Stimulated activated CD8-positive, alpha-beta memory T cell treated with anti-CD3 and anti-CD28 coated beads, Interleukin-7, amount 100 ng/mL, for 4 hours (primary cell): ENCODE measurements around the gene SLC41A2.
"Not testable (repeated sequence)": the region's sequence is repeated elsewhere in the genome, so short reads cannot be mapped to it uniquely, and the experiment has no call there.

Experiments used
- DNase-seq, 2 donors: peaks; one replicate each; pipeline ENCODE4 v3.0.0-alpha.2; 2020; ENCODE audit warnings: low read depth in 2 of 2

The SLC41A2 gene, protein sequence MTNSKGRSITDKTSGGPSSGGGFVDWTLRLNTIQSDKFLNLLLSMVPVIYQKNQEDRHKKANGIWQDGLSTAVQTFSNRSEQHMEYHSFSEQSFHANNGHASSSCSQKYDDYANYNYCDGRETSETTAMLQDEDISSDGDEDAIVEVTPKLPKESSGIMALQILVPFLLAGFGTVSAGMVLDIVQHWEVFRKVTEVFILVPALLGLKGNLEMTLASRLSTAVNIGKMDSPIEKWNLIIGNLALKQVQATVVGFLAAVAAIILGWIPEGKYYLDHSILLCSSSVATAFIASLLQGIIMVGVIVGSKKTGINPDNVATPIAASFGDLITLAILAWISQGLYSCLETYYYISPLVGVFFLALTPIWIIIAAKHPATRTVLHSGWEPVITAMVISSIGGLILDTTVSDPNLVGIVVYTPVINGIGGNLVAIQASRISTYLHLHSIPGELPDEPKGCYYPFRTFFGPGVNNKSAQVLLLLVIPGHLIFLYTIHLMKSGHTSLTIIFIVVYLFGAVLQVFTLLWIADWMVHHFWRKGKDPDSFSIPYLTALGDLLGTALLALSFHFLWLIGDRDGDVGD

DNA sequence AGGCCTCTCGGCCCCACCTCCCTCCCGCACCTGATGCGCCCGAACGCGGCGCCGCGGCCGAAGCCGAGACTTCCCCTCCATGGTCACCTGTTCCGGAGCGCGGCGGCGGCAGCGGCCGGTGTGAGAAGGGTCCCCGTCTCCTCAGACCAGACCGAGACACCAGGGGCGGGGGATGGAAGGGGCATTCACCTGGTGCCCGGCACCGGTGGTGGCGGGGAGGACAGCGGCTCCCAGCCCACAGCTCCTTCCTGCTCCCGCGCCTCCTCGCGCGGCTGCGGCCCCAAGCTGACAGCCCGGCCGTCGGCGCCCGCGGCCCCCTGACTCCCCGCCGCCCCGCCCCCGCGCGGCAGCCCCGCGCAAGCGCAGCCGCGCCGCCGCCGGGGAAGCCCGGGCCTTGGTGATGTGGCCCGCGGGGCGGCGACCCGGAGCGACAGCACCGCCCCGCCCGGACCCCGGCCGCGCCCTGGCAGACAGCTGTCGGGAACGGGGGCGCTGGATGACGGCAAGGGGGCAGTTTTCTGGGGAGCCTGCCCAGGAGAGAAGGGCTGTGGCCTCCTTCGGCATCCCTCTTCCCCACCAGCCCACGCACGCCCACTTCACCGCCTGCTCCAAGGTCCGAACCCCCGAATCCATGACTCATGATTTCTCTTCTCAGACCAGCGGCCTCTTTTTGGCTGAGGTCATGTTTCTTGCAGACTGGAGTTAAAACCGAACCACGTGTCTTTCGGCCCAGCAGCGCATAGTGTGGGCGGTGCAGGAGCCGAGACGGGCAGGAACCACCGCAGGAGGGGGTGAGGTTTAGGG, at the start of gene SLC41A2:
TSS of gene SLC41A2 (minus strand) at position 290 of the 804 bp plus-strand sequence. CDS start 29,763 bp downstream, outside the sequence.
- peak; percentile 78 to 84 for DNase-seq

DNA sequence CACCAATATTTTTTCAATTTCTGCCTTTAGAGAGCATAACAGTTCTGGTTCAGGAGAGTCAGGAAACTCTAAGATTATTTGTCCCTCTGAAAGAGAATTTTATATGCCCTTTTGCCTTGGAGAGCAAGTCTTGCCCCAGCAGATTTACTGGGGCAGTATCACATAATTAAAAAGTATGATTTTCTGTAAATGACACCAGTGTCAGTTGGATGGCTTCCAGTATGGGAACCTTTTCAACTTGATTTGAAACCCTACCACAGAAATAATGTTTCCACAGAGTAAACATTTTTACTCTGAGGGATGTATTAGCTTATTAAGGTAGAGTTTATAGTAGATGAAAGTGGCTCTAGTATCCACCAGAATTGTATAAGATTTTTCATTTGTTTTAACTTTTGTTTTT, 43.4 kb upstream of the SLC41A2 start:
- no peak for DNase-seq

DNA sequence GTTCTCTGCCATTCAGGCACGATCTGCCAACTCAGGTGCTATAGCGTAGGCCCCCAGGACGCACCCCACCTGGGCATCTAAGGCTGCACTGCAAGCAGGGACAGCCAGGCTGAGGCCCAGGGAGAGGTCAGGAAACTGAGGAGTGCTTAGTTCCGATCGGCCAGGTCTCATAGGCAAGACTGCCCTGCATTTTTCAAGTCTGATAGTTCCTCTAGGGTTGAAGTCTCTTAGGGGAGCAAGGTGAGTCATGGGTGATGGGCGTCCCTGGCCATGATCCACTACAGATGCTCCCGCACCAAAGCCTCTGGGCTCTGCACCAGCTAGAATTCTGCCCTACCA, 41.2 kb upstream of the SLC41A2 start:
- no peak for DNase-seq

DNA sequence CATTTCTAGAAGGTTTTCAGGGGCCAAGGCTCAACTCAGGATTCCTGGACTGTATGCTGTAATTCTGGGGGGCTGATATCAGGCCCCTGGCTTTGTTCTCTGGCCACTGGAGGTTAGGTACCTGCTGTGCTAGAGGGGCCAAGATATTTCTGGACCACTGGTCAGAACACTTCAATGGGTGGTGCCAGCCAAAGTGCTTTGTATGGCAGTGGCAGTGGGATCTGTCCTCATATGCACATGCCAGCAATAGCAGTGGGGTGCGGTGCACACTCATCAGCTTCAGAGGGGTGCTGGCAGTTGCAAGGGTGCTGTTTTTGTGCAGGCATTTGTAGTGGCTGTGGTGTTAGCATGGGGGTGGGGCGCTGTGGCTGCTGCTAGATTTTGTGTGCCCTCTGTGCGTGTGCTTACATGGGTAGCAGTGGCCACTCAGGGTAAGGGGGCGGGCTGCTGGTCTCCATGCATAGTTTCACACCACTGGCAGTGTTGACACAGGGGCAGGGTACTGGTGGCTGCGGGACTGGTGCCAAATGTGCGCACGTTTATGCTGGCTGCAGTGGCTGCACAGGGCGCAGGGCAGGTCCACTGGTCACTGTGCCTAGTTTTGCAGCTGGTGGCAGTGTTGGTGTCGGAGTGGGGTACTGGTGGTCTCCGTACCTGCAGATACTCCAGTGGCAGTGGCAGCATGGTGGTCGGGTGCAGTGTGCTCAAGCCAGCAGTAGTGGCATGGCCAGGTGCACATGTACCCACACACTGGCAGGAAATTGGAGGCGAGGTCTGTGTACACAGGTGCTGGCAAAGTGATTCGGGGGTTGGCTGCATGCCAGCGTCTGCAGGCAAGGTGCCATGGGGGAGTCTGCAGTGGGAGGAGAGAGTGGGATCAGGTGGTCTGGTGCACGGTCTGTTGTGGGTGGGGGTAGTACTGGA, 40.6 kb upstream of the SLC41A2 start:
- DNase-seq = no peak

DNA sequence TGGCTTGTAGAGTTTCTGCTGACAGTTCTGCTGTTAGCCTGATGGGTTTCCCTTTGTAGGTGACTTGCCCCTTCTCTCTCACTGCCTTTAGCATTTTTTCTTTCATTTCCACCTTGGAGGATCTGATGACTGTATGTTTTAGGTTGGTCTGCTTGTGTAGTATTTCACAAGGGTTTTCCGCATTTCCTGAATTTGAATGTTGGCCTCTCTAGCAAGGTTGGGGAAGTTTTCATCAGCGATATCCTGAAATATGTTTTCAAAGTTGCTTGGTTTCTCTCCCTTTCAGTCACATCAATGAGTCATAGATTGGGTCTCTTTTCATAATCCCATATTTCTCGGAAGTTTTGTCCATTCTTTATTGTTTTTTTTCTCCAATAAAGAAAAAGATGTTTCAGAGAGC, 39.5 kb upstream of the SLC41A2 start:
- DNase-seq = no peak

DNA sequence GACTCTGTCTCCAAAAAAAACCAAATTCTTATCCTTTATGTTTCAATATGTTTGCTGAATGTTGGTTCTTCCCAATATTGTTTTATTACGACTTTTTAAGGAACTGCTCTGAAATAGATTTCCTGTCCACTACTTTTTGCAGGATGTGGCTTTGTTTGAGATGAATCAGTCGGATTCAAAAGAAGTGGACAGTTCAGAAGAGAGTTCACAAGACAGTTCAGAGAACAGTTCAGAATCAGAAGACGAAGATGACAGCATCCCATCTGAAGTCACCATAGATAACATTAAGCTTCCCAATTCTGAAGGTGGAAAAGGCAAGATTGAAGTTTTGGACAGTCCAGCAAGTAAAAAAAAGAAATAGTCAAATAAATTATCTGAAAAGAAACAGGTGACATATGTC, 36.2 kb upstream of the SLC41A2 start:
- DNase-seq = no peak

DNA sequence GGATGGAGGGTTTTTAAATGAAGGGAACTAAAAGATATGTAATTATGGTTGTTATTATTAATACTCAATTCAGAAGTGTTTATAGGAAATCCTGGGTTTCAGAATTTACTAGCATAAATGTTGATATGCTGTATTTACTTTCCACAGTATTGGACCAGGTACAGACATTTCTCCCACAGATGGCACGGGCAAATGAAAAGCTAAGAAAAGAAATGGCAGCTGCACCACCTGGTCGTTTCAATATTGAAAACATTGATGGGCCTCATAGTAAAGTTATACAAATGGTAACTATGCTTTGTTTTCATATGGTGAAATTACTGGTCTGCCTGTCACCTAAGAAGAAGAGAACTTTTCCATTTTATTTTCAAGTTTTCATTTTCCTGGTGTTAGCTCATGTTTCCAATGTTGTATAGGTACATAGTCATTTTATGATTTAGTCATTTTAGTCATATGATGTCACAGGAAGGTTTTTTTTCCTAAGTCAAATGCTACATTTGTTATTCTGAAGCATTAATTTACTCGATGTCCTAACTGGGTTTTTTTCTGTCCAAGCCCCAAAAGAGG, 33.6 kb upstream of the SLC41A2 start:
- no peak for DNase-seq

DNA sequence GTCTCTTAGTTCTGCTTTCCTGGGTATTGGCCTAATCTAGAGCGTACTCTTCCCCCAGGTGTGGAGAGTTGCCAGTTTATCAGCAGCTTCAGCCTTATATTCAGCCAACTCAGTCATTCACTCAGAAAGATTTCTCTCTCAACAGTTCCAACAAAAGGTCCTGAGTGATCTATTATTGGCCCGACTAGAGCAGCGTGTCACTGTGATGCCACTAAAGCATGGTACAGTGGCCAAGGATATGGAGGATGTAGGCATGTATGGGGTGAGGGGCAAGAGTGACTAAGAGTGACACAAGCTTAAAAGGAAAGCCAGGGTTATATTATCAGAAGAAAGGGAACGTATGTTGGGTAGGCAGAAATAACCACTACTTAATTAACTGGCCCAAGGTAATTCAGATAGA, 32.9 kb upstream of the SLC41A2 start:
- no peak for DNase-seq

DNA sequence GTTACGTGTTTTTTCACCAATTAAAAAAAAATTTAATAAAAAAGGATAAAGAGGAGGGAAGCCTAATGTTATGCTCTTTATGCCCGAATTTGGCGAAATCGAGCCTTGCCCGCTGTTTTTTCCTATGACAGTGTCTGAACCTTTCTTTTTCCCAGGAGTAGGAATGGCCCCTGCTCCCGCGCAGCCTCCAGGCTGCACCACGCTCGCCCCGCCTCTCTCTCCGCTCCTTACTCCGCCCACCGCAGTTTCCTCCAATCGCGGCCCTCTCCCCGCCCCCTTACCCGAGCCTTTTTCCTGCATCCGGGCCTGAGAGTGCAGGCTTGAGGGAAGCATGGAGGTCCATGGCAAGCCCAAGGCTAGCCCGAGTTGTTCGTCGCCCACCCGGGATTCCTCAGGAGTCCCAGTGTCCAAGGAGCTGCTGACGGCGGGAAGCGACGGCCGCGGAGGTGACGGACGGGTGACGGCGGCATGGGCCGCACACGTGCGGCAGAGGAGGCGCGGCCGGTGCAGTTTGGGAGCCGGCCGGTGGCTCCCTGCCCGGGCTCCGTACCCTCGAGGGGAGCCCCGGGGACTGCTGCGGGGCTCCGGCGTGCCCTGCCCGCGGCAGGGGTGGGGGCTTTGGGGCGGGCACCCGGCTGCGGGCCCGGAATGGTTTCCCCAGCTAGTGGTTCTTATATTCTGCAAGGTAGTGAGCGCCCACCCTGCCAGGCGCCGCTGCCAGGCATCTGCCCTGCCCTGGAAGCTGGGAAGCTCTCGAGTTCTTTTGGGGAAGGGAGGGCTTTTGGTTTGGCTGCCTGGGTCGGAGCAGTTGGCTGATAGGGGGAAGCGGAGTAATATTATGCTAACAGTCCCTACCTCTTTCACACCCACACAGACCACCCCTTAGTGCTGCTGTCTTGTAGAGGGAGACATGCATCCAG, 28.2 kb upstream of the SLC41A2 start, which contains the start of gene NOPCHAP1:
TSS of gene NOPCHAP1 (plus strand) at position 295 of the 920 bp plus-strand sequence. CDS start at position 332, 37 bp downstream.
- peak; percentile 77 to 78 for DNase-seq

DNA sequence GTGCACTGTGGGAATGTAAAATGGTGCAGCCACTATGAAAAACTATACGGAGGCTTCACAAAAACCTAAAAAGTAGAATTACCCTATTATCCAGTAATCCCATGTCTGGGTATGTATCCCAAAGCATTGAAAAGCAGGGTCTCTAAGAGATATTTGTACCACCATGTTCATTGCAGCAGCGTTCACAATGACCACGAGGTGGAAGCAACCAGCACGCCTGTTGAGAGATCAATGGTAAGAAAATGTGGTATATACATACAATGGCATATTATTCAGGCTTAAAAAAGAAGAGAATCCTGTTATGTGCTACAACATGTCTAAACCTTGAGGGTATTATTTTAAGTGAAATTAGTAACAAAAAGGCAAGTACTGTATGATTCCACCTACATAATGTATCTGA, 27.1 kb upstream of the SLC41A2 start:
- no peak for DNase-seq

DNA sequence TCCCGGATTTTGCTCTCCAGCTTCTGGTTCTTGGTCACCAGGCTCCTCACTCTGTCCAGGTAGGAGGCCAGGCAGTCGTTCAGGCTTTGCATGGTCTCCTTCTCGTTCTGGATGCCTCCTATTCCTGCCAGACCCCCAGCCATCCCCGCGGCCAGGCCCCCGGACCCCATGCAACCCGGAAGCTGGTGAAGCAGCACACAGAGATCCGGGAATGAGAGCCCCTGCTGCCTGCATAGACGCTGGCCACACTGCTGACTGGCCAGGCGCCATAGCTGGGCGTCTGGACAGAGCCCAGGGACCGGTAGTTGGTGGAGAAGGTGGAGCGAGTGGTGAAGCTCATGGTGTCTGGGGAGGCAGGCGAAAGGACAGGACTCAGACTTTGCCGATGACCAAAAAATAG, 19.6 kb upstream of the SLC41A2 start:
- DNase-seq = not testable (repeated sequence)

DNA sequence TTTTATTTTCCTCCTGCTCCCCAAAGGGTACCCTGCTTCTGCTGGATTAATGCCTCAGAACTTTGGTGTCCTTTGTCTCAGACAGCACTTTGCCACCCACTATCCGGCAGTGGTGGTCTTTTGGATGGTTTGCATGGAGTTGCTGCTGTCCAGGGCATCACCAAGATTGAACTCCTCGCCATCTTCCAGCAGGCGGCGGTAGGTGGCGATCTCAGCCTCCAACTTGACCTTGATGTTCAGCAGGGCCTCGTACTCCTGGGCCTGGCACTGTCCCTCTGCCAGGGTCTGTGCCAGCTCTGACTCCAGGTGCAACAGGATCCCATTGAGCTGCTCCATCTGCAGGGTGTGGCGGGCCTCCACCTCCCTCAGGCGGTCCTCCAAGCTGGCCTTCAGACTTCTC, 18.6 kb upstream of the SLC41A2 start:
- no peak for DNase-seq

DNA sequence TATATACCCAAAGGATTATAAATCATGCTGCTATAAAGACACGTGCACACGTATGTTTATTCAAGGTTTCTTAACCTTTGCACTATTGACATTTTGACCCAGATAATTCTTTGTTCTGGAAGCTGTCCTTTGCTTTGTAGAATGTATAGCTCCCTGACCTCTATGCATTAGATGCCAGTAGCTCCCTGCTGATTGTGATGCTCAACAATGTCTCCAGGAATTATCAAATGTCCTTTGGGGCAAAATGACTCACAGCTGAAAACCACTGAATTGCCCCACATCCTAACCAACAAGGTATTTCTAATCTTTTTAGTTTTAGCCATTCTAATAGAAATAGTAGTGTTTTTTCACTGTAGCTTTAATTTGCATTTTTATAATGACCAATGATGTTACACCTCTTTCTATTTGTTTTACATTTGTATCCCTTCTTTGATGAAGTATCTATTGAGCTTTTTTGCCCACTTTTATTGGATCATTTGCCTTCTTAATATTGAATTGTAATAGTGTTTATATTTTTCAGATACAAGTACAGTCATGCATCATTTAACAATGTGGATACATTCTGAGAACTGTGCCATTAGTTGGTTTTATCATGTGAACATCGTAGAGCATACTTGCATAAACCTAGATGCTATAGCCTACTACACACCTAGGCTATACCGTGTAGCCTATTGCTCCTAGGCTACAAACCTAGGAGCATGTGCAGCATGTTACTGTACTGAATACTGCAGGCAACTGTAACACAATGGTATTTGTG, 17.7 kb upstream of the SLC41A2 start:
- no peak for DNase-seq

DNA sequence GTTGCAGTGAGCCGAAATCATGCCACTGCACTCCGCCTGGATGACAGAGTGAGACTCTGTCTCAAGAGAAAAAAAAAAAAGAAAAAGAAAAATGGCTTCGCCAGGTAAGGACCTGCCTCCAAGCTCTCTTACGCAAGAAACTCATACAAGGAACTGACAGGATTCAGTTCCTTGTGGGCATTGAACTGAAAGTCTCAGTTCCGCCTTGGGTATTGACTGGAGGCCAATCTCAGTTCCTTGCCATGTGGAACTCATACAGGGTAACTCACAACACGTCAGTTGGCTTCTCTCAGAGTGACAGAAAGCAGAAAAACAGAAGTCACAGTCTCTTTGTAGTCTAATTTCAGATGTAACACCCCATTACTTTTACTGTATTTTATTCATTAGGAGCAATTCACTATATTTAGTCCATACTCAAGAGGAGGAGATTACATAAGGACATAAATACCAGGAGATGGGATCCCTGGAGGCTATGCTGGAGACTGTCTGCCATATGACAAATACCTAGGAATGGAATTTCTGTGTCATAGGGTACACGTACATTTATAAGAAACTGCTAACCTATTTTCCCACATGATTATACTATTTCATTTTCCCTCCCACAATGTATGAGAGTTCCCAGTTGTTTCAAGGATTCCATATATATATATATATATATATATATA, 16.7 kb upstream of the SLC41A2 start:
- DNase-seq = no peak

DNA sequence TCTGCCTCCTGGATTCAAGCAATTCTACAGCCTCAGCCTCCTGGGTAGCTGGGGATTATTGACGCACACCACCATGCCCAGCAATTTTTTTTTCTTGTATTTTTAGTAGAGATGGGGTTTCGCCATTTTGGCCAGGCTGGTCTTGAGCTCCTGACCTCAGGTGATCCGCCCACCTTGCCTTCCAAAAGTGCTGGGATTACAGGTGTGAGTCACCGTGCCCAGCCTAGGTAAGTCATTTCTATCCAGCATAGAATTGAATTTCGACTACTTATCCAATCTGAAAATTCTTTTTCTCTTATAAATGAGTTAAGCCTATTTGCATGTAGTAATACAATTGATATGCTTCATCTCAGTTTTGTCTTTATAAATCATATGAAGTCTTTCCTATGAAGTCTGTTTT, 15.2 kb upstream of the SLC41A2 start:
- DNase-seq = no peak

DNA sequence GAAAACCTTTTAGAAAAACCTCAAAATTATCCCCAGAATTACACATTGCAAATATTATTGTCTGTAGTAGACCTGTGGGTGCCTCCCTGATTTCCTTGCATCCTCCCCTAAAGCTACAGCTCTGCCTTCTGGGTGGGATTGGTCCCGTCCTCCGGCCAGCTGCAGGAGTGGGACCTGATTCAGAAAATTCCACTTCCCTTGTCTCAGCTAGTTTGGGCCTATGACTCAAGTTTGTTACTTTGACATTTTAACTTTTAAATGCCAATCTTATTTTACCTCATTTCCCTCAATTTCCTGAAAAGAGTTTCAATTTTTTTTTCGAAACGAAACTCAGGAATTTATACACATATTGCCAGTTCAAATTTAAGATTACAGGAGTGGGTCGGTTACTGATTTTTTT, 13.2 kb upstream of the SLC41A2 start:
- no peak for DNase-seq

DNA sequence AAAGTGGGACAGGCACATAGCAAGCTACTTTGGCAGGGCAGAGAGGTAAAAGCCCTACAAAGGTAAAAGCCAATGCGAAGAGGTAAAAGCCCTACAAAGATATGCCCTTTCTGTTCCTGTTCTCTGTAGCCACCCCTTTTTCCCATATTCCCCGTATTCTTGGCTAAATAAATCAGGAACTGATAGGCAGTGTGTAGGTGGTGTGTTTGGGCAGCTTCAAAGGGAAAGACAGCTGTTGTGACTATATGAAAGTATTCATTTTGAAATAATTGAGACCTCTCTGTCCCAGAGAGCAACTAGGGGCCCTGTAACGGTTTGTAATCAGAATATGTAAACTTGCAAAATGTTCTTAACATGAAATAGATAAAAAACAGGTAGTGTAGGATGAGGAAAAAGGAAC, 11.3 kb upstream of the SLC41A2 start:
- DNase-seq = no peak

DNA sequence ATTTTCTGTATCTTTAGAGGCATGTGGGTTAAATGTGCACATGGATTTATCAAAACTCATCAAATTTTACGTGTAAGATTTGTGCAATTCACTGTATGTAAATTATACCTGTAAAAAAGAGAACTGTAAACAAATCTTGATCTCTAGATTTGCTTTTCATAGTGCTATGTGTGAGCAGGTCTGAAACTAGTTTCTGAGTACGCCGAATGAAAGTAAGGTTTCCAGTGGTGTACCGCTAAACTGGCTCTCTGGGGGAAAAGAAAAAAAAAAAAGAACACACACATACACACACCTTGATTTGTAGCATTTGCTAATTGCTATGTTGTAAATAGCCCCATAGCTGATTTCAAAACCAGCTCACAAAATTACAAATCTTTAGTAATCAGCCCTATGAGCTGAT, 8.6 kb upstream of the SLC41A2 start:
- DNase-seq = no peak

DNA sequence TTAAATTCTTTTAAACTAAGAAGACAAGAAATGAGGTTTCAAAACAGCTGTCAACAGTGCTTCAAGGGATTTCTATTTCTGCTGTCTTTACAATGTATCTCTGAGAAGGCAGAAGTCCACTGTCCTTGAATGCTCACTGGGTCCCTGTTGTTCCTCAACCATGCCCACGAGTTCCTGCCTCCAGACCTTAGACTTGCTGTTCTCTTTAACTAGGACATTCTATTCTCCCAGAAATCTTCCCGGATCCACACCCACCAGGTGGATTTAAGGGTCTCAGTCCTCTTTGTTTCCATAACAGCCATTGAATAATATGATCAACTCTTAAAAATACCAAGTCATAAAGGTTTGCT, 6.7 kb upstream of the SLC41A2 start:
- DNase-seq = no peak
